Kidney epithelial cell (primary cell): Measurements from ENCODE around the gene ASPA. TPM values are rescaled to one million over a fixed set of nuclear protein-coding genes. Genes with fewer than 3 reads are reported as not detected.
"Not testable (repeated sequence)": the region's sequence is repeated elsewhere in the genome, so short reads cannot be mapped to it uniquely, and the experiment has no call there.

Experiments used
- DNase-seq: peaks from one replicate; pipeline ENCODE4 v3.0.0-alpha.2; 2010; ENCODE audit warnings: low read depth
- H3K27me3 ChIP-seq: 2 replicates; pipeline ENCODE4 v1.6.0; 2011; ENCODE audit warnings: low read length; ENCODE audit not compliant: control insufficient read depth, insufficient read depth
- H3K36me3 ChIP-seq: 2 replicates; pipeline ENCODE4 v1.5.1; 2011; ENCODE audit warnings: low read length; ENCODE audit not compliant: control insufficient read depth, insufficient read depth
- H3K4me3 ChIP-seq: 2 replicates; pipeline ENCODE4 v1.5.1; 2011; ENCODE audit warnings: low read depth, mild to moderate bottlenecking, control low read depth, low read length
- total RNA-seq: library from RNA; depleted of rRNA; stranded (reverse); fragments of >200 nt; gene quantifications from 2 replicates; pipeline ENCODE4 v1.2.3, GENCODE V29; 2015
- TF ChIP-seq, protein P1 (sequence below): IDR thresholded peaks from 2 replicates; pipeline ENCODE4 v1.5.1; 2011; ENCODE audit warnings: mild to moderate bottlenecking, moderate library complexity, low read length, control low read depth, inconsistent platforms; ENCODE audit not compliant: insufficient read depth, poor library complexity, severe bottlenecking

ASPA gene
- total RNA-seq, 1 donor from 2014 or later: not detected

DNA sequence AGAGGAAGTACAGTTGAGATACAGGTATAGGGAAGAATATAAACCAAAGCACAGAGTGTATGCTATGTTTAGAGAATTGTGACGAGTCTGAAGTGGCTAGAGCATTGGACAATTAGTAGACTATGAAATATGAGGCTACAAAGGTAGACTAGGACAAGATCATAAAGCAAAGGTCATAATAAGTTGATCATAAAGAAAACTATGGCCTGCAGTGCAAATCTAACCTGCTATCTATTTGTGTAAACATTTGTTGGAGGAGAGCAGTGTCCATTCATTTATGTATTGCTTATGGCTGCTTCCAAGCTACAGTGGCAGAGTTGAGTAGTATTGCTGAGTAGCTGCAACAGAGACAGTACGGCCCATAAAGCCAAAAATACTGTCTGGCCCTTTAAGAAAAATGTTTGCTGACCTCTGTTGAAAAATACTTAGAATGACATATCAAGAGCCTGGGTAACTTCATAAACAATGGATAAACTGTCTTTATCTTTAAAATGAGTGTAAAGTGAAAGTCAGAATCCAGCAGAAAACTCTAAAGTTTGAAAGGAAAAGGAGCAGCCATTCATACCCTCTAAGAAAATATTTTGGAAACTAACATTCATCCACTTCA lies 27.6 kb upstream of the ASPA start:
- Histone ChIP-seq H3K27me3 (no peaks in the 10 kb centered on the region), H3K4me3 (no peak overlapping the region), H3K36me3 (no peaks in the 10 kb centered on the region)
- TF ChIP-seq, protein P1, sequence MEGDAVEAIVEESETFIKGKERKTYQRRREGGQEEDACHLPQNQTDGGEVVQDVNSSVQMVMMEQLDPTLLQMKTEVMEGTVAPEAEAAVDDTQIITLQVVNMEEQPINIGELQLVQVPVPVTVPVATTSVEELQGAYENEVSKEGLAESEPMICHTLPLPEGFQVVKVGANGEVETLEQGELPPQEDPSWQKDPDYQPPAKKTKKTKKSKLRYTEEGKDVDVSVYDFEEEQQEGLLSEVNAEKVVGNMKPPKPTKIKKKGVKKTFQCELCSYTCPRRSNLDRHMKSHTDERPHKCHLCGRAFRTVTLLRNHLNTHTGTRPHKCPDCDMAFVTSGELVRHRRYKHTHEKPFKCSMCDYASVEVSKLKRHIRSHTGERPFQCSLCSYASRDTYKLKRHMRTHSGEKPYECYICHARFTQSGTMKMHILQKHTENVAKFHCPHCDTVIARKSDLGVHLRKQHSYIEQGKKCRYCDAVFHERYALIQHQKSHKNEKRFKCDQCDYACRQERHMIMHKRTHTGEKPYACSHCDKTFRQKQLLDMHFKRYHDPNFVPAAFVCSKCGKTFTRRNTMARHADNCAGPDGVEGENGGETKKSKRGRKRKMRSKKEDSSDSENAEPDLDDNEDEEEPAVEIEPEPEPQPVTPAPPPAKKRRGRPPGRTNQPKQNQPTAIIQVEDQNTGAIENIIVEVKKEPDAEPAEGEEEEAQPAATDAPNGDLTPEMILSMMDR: no peak
- no peak for DNase-seq

GRCh38 chr17:3466355-3466754 lies 9.4 kb upstream of the ASPA start:
- not testable (repeated sequence) for H3K4me3 ChIP-seq, H3K27me3 ChIP-seq, DNase-seq, H3K36me3 ChIP-seq

- Histone ChIP-seq H3K4me3 (no peak overlapping the region), H3K36me3 (no peaks in the 10 kb centered on the region), H3K27me3 (no peaks in the 10 kb centered on the region)
- DNase-seq: no peak
- TF ChIP-seq, protein P1: no peak
Observed at GRCh38 chr17:3469529-3469928, 6.3 kb upstream of the ASPA start.

DNA sequence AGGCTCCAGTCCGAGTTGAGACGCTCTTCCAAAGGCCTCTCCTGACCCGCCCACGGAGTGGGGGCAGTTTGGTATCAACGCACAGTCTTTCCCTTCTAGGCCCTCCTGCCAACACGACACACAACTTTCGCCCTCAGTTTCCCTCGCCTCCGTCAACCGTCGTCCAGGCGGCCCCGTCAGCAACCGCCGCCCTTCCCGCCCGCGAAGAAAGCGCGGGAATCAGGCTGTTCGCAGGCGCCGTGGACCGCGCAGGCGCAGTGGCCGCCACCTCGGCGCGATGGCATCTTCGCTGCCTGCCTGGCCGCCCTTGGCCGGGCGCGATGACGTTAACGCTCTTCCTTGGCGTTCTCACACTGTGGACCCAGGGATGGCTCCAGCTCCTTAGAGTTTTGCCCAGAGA lies 4.2 kb upstream of the ASPA start, which contains the start of gene SPATA22:
Gene SPATA22 (minus strand): TSS at position 221 of the 400 bp plus-strand sequence. CDS start 2,494 bp downstream, outside the sequence.
- no peak within 1 kb of the TSS for H3K4me3 ChIP-seq
- H3K36me3 ChIP-seq: no peaks in the 10 kb centered on the region
- no peak for DNase-seq
- H3K27me3 ChIP-seq: no peaks in the 10 kb centered on the region
- TF ChIP-seq, protein P1: no peak

DNA sequence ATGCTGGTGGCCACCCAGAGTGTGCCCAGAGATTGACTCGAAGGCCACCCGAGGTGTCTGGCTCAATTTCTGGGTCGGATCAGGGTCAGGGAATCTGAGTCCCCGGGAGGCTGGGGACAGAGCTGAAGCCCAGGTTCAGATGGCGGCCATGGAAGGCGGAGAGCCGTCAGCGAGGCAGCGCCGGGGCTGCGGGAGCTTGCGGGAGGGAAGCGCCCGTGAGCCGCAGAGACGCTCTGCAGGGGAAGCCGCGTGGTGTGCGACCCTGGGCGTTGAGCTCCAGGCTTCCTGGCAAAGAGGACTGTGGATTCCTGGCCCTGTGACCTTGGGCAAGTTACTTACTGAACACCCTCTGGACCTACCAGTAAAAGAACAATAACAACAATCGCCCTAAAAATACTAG lies 3.7 kb upstream of the ASPA start:
- H3K27me3 ChIP-seq: no peaks in the 10 kb centered on the region
- H3K4me3 ChIP-seq: no peak overlapping the region
- H3K36me3 ChIP-seq: no peaks in the 10 kb centered on the region
- DNase-seq: no peak
- TF ChIP-seq, protein P1: no peak

DNA sequence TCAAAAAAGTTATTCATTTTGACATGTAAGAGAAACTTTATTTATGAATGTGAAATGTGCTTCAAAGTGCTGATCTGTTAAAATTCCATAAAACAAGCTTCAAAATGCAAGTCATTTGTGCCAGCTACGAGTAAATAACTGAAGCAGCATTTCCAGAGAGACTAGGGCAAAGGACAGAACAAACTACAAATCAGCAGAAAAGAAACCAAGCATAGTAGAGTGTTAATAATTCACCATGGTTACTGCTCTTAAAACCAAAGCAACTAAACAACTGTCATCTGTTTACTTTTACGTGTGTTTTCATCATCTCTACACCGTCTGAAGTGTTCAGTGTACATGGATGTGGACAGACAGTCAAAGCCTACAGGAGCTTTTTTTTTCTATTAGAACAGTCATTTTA lies 1.6 kb upstream of the ASPA start:
- no peak for DNase-seq
- H3K27me3 ChIP-seq: no peaks in the 10 kb centered on the region
- no peak overlapping the region for H3K4me3 ChIP-seq
- no peaks in the 10 kb centered on the region for H3K36me3 ChIP-seq
- TF ChIP-seq, protein P1: no peak
